NCI-H2029 treated with DMSO at 0.1 percent for 48 hours (cell line): Measurements from ENCODE around the gene OR7C2.
"Not testable (repeated sequence)": the region's sequence is repeated elsewhere in the genome, so short reads cannot be mapped to it uniquely, and the experiment has no call there.

Experiments used
- DNase-seq: peaks from one replicate; lab custom pipeline; 2025; lab: John Stamatoyannopoulos, UW

Gene OR7C2

GRCh38 chr19:14941189-14941588, at the start of gene OR7C2:
OR7C2 (plus strand) TSS chr19:14941489; CDS start chr19:14941489, 0 bp downstream.
- no peak for DNase-seq

- no peak for DNase-seq
Measured at GRCh38 chr19:14901675-14902260, 39.5 kb upstream of the OR7C2 start.

- DNase-seq: no peak
Measured at GRCh38 chr19:14906711-14907110, 34.6 kb upstream of the OR7C2 start.

- DNase-seq: no peak
Measured at GRCh38 chr19:14915116-14915515, 26.2 kb upstream of the OR7C2 start.

- no peak for DNase-seq
Measured at GRCh38 chr19:14916848-14917247, 24.4 kb upstream of the OR7C2 start.

GRCh38 chr19:14933506-14933905, 7.8 kb upstream of the OR7C2 start:
- DNase-seq: no peak

GRCh38 chr19:14940266-14940665, 1.0 kb upstream of the OR7C2 start:
- DNase-seq: no peak

- DNase-seq: no peak
Measured at GRCh38 chr19:14943601-14944000, 2.3 kb downstream of the OR7C2 start.

GRCh38 chr19:14944456-14944855, 3.2 kb downstream of the OR7C2 start:
- no peak for DNase-seq

- DNase-seq: not testable (repeated sequence)
Measured at GRCh38 chr19:14949413-14949812, 8.1 kb downstream of the OR7C2 start.

- DNase-seq: no peak
Measured at GRCh38 chr19:14949876-14950275, 8.6 kb downstream of the OR7C2 start.

GRCh38 chr19:14950421-14950820, 9.1 kb downstream of the OR7C2 start:
- DNase-seq: no peak

- no peak for DNase-seq
Measured at GRCh38 chr19:14952767-14953166, 11.5 kb downstream of the OR7C2 start.

GRCh38 chr19:14954071-14954655, 12.9 kb downstream of the OR7C2 start:
- DNase-seq: no peak

- no peak for DNase-seq
Measured at GRCh38 chr19:14957464-14957863, 16.2 kb downstream of the OR7C2 start.

- DNase-seq: no peak
Measured at GRCh38 chr19:14959263-14959662, 18.0 kb downstream of the OR7C2 start.

GRCh38 chr19:14961956-14962685, 20.8 kb downstream of the OR7C2 start:
- DNase-seq: no peak

GRCh38 chr19:14968247-14968646, 27.0 kb downstream of the OR7C2 start:
- DNase-seq: no peak

GRCh38 chr19:14971474-14971873, 30.2 kb downstream of the OR7C2 start:
- DNase-seq: no peak

- no peak for DNase-seq
Measured at GRCh38 chr19:14972676-14973075, 31.4 kb downstream of the OR7C2 start.

- no peak for DNase-seq
Measured at GRCh38 chr19:14974488-14974887, 33.2 kb downstream of the OR7C2 start.

GRCh38 chr19:14977128-14977527, 35.8 kb downstream of the OR7C2 start:
- DNase-seq: no peak

GRCh38 chr19:14978161-14978776, 37.0 kb downstream of the OR7C2 start:
- no peak for DNase-seq
